ENCODE results near the gene ZNF112.

Gene ZNF112

GRCh38 chr19:44280916-44281315, 75.6 kb downstream of the ZNF112 start:
- no peak for DNase-seq

- no peak for DNase-seq
Measured at GRCh38 chr19:44278181-44278690, 78.2 kb downstream of the ZNF112 start.

- DNase-seq: no peak
Measured at GRCh38 chr19:44277331-44277730, 79.1 kb downstream of the ZNF112 start.

All from NCI-H2029 (cell line).